Measurements from ENCODE around the gene ELL2. TPM values are rescaled to one million over a fixed set of nuclear protein-coding genes. Genes with fewer than 3 reads are reported as not detected.
"Not testable (repeated sequence)": the region's sequence is repeated elsewhere in the genome, so short reads cannot be mapped to it uniquely, and the experiment has no call there.

The ELL2 gene
- total RNA-seq, 1 donor from 2014 or later: 50.8 TPM

GRCh38 chr5:95907740-95908706 is 53.6 kb downstream of the ELL2 start:
- Mint-ChIP-seq H3K27me3 (ENCODE audit: unreplicated experiment) (no peaks in the 10 kb centered on the region), H3K4me1 (ENCODE audit: unreplicated experiment) (peaks cover 16% of the 10 kb centered on the region), H3K9me3 (ENCODE audit: unreplicated experiment) (no peaks in the 10 kb centered on the region), H3K36me3 (ENCODE audit: unreplicated experiment) (peaks cover 51% of the 10 kb centered on the region), H3K4me3 (ENCODE audit: unreplicated experiment) (no peak overlapping the region), H3K27ac (ENCODE audit: unreplicated experiment) (no peak overlapping the region)
- DNase-seq (ENCODE audit: extremely low spot score, unreplicated experiment): no peak
- no peak for TF ChIP-seq CTCF (IDR thresholded peaks at IDR 0.05)

- Mint-ChIP-seq H3K36me3 (ENCODE audit: unreplicated experiment) (peaks cover 52% of the 10 kb centered on the region), H3K9me3 (ENCODE audit: unreplicated experiment) (no peaks in the 10 kb centered on the region), H3K27me3 (ENCODE audit: unreplicated experiment) (no peaks in the 10 kb centered on the region), H3K4me1 (ENCODE audit: unreplicated experiment) (peaks cover 19% of the 10 kb centered on the region), H3K27ac (ENCODE audit: unreplicated experiment) (no peak overlapping the region), H3K4me3 (ENCODE audit: unreplicated experiment) (no peak overlapping the region)
- no peak for TF ChIP-seq CTCF (IDR thresholded peaks at IDR 0.05)
- DNase-seq (ENCODE audit: extremely low spot score, unreplicated experiment): no peak
Measured at GRCh38 chr5:95907067-95907705, 54.5 kb downstream of the ELL2 start.

GRCh38 chr5:95906398-95906797 is 55.3 kb downstream of the ELL2 start:
- Mint-ChIP-seq H3K36me3 (ENCODE audit: unreplicated experiment) (peaks cover 46% of the 10 kb centered on the region), H3K4me1 (ENCODE audit: unreplicated experiment) (peaks cover 24% of the 10 kb centered on the region)
- not testable (repeated sequence) for H3K27me3 Mint-ChIP-seq (ENCODE audit: unreplicated experiment); H3K27ac Mint-ChIP-seq (ENCODE audit: unreplicated experiment); H3K4me3 Mint-ChIP-seq (ENCODE audit: unreplicated experiment); H3K9me3 Mint-ChIP-seq (ENCODE audit: unreplicated experiment); DNase-seq (ENCODE audit: extremely low spot score, unreplicated experiment)

- H3K36me3 Mint-ChIP-seq (ENCODE audit: unreplicated experiment): peaks cover 41% of the 10 kb centered on the region
- H3K27ac Mint-ChIP-seq (ENCODE audit: unreplicated experiment): no peak overlapping the region
- peaks cover 30% of the 10 kb centered on the region for H3K4me1 Mint-ChIP-seq (ENCODE audit: unreplicated experiment)
- no peak for DNase-seq (ENCODE audit: extremely low spot score, unreplicated experiment)
- H3K4me3 Mint-ChIP-seq (ENCODE audit: unreplicated experiment): no peak overlapping the region
- TF ChIP-seq CTCF (IDR thresholded peaks at IDR 0.05): no peak
- H3K27me3 Mint-ChIP-seq (ENCODE audit: unreplicated experiment): no peaks in the 10 kb centered on the region
- no peaks in the 10 kb centered on the region for H3K9me3 Mint-ChIP-seq (ENCODE audit: unreplicated experiment)
Measured at GRCh38 chr5:95904827-95905226, 56.8 kb downstream of the ELL2 start.

GRCh38 chr5:95903838-95904237 is 57.8 kb downstream of the ELL2 start:
- no peak overlapping the region for H3K4me3 Mint-ChIP-seq (ENCODE audit: unreplicated experiment)
- no peak for TF ChIP-seq CTCF (IDR thresholded peaks at IDR 0.05)
- H3K27me3 Mint-ChIP-seq (ENCODE audit: unreplicated experiment): no peaks in the 10 kb centered on the region
- DNase-seq (ENCODE audit: extremely low spot score, unreplicated experiment): no peak
- no peaks in the 10 kb centered on the region for H3K9me3 Mint-ChIP-seq (ENCODE audit: unreplicated experiment)
- H3K27ac Mint-ChIP-seq (ENCODE audit: unreplicated experiment): no peak overlapping the region
- H3K4me1 Mint-ChIP-seq (ENCODE audit: unreplicated experiment): peaks cover 24% of the 10 kb centered on the region
- H3K36me3 Mint-ChIP-seq (ENCODE audit: unreplicated experiment): peaks cover 44% of the 10 kb centered on the region

Data from osteocyte (in vitro differentiated cells).